Activated CD4-positive, alpha-beta T cell treated with anti-CD3 and anti-CD28 coated beads for 4 hours (primary cell): ENCODE measurements around the gene IGFLR1.
"Not testable (repeated sequence)": the region's sequence is repeated elsewhere in the genome, so short reads cannot be mapped to it uniquely, and the experiment has no call there.

Experiments used
- DNase-seq, 2 donors: peaks; one replicate each; pipeline ENCODE4 v3.0.0-alpha.2; 2020

Gene IGFLR1

DNA sequence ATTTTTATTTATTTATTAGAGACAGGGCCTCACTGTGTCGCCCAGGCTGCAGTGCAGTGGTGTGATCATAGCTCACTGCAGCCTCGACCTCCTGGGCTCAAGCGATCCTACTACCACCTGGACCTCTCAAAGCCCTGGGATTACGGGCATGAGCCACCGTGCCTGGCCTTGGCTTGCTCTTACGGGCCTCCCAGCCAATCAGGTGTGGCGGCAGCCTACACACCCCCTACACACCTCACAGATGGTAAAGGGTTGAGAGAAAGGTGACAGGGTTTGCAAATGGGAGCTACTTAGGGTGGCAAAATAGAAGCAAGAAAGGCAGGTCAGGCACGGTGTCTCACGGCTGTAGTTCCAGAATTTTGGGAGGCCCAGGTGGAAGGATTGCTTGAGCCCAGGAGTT, 38.9 kb downstream of the IGFLR1 start:
- DNase-seq: no peak

DNA sequence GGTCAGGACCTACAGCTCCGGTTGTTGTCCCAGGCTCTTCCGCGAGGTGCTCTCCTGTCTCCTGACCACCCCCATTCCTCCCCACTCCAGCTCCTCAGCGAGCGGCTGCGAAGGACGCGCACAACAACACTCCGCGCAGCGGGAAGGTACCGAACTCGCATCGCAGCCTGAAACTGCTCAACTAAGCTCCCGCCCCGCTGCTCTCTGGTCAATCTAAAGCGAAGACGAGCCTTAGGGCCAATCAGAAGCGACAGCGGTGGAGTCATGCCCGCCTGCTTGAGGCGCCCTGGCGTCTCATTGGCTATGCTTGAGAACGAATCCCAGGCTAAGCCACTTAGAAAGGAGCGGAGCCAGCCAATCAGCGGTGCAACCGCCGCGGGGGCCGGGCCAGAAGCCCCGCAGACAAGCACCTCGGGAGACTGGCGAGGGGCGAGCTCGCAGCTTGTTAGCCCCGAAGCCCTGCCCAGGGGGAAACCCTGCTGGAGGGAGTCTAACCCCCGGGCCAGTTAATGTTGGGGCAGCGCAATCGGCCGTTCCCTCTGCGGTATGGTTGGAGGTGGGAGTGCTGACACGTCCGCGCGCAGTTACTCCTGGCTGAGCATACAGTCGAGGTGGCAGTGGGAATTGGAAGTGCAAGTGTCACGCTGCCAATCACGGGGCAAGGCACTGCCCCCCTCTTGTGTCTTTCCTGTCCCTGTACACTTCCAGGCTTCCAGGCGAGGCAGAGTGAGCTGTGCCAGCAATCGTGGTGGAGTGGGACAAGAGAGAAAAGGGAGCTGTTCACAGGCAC, 39.8 kb downstream of the IGFLR1 start:
- DNase-seq: peak; percentile 91 to 93

DNA sequence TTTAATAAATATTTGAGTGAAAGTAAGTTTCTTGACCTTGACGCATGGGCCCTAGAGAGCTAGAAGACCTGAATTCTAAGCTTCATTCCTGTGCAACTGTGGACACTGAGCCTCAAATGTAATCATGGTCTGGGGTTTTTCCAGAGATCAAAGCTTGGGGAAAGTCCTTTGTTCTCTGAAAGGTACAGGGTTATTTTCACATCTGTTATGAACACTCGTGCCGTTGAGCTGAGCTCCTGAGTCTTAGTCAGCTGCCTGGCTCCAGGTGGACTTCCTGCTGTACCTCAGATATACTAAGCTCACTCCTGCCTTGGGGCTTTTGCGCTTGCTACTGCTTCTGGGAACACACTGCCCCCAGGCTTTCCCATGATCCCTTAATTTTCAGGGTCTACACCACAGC, 45.4 kb downstream of the IGFLR1 start:
- DNase-seq: no peak

DNA sequence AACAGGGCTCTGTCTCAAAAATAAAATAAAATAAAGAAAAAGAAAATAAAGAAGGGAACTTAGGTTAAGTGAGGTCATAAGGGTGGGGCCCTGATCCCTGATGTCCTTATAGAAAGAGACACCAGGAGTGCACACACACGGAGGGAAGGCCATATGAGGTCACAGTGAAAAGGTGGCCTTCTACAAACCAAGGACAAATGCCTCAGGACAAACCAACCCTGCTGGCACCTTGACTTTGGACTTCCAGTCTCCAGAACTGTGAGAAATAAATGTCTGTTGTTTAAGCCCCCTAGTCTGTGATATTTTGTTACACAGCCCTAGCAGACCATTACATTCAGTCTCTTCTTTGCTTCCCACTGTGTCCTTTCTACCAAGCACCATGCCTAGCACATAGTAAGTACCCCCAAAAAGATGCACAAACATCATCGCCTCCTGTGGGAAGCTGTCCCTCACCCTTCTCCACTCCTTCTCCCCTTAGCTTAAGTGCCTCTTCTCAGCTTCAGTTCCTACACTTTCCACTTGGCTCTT, 46.3 kb downstream of the IGFLR1 start:
- no peak for DNase-seq

DNA sequence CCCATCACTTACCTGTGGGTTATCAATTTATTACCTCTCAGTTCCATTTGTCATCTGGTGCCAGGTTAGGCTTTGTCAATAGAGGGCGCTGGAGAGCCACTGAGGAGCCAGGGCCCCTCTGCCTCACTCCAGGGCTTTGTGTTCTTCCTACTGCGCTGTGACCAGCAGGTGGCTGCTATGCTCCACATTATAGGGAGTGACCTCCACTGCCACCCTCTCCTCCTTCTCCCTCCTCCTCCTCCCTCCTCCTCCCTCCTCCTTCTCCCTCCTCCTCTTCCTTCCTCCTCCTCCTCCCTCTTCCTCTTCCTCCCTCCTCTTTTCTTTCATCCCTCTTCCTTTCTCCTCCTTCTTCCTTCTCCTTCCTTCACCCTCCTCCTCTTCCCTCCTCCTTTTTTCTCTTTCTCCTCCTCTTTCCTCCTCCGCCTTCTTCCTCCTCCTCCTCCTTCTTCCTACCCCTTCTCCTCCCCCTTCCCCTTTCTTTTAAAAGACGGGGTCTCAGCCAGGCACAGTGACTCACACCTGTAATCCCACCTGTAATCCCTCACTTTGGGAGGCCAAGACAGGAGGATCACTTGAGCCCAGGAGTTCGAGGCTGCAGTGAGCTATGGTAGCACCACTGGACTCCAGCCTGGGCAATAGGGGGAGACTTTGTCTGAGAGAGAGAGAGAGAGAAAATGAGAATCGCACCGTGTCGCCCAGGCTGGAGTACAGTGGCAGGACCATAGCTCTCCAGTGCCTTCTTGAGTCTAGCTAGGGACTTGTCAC, 48.2 kb downstream of the IGFLR1 start:
- peak; percentile 86 to 95 for DNase-seq

DNA sequence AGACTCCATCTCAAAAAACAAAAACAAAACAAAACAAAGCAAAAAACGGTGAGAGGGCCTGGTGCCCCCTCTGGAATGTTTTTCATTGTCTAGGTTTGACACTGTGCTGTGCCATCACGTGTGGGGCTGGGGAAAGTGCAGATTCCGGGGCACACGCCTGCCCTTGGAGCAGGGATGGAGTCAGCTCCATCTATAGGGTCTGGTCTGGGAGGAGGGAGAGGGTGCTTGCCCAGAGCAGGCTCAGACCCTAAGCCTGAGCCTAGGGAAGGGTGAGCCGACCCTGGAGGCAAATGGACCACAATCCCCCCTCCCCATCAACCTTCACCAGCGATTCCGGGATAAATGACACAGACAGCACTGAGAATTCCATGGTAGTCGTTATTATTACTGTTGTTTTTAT, 48.8 kb downstream of the IGFLR1 start:
- no peak for DNase-seq

DNA sequence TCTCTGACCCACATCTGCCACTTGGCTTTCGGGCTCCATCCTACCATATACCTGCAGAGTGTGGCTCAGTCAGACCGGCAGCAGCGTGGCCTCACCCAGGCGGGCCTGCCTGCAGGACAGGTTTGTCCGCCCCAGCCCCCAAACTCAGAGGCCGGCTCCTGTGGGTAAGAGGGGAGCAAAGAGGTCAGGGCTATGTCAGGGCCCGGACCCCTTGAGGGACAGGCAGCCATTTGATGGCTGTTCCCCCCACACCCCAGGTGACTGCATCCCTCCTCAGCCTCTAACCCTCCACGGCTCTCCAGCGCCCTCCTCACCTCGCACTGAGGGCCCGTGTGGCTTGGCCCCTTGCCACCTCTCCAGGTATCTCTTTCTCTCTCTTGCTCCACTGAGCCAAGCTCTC, 50.2 kb downstream of the IGFLR1 start:
- no peak for DNase-seq

DNA sequence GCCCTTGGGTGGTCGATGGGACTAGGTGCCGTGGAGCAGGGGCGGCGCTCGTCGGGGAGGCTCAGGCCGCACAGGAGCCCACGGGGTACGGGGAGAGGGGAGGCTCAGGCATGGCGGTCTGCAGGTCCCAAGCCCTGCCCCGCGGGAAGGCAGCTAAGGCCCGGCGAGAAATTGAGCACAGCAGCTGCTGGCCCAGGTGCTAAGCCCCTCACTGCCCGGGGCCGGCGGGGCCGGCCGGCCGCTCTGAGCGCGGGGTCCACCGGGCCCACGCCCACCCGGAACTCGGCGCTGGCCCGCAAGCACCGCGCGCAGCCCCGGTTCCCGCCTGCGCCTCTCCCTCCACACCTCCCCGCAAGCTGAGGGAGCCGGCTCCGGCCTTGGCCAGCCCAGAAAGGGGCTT, 51.1 kb downstream of the IGFLR1 start:
- DNase-seq: not testable (repeated sequence)

DNA sequence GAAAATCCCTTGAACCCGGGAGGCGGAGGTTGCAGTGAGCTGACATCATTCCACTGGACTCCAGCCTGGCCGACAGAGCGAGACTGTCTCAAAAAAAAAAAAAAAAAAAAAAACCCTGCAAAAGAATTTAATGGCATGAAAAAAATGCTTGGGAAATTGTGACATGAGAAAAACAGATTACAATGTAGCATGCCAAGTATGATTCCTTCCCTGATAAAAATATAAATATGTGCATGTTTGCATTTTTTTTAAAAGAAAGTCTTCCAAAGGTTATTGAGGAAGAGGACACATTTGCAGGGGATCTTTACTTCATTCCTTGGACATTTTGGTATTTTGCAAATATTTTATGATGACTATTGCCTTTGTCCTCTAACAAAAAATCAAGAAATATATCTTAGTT, 52.4 kb downstream of the IGFLR1 start:
- DNase-seq: no peak
